HEK293 (cell line): ENCODE results near the gene TMEM208.
A peak's percentile ranks its signal among the peaks of the same experiment; 100 is the strongest.

Experiments used
- CTCF ChIA-PET: fragments of 350-600 bp; formaldehyde crosslinking; extraction: SDS; loops from one replicate; lab custom pipeline; 2021; ENCODE audit warnings: antibody characterized with exemption; lab: Yijun Ruan, JAX
- POLR2A ChIA-PET: fragments of 300-600 bp; formaldehyde crosslinking; extraction: SDS; loops from one replicate; lab custom pipeline; 2020; ENCODE audit warnings: antibody characterized with exemption, inconsistent platforms; lab: Yijun Ruan, JAX
- H3K27ac ChIP-seq: fragments of 200-500 bp; sonication (Bioruptor generic); 2 replicates; pipeline ENCODE4 v1.5.1; 2014; ENCODE audit warnings: low read depth, low read length, control low read depth, inconsistent platforms; ENCODE audit errors: extremely low read depth
- H3K36me3 ChIP-seq, 2 experiments: fragments of 200-500 bp in 1 of 2; sonication (Bioruptor generic) in 1 of 2; 1 replicate in 1 of 2; 2 replicates in 1 of 2; pipeline ENCODE4 v1.5.1; 2014 to 2017; ENCODE audit warnings: inconsistent platforms in 2 of 2, low read length in 2 of 2; ENCODE audit not compliant: control insufficient read depth in 2 of 2, insufficient read depth in 1 of 2
- H3K4me1 ChIP-seq: fragments of 200-500 bp; sonication (Bioruptor generic); 2 replicates; pipeline ENCODE4 v1.5.1; 2014; ENCODE audit warnings: mild to moderate bottlenecking, low read length, inconsistent platforms; ENCODE audit not compliant: control insufficient read depth, insufficient read depth
- H3K4me3 ChIP-seq: 2 replicates; pipeline ENCODE4 v1.5.1; 2011; ENCODE audit warnings: low read depth, mild to moderate bottlenecking, control low read depth, low read length, moderate library complexity
- H3K9me3 ChIP-seq: fragments of 200-500 bp; sonication (Bioruptor generic); 2 replicates; pipeline ENCODE4 v1.5.1; 2014; ENCODE audit warnings: low read depth, low read length, inconsistent platforms; ENCODE audit not compliant: control insufficient read depth, insufficient read depth
- CTCF ChIP-seq: fragments of 450-650 bp; formaldehyde crosslinking; IDR thresholded peaks from 2 replicates; pipeline ENCODE4 v1.5.1; 2016; ENCODE audit warnings: missing biosample characterization, missing genetic modification characterization
- GFI1B ChIP-seq: fragments of 450-650 bp; formaldehyde crosslinking; IDR thresholded peaks from 2 replicates; pipeline ENCODE4 v1.5.1; 2016; ENCODE audit warnings: missing biosample characterization, missing genetic modification characterization
- HIC1 ChIP-seq: fragments of 450-650 bp; formaldehyde crosslinking; IDR thresholded peaks from 2 replicates; pipeline ENCODE4 v1.5.1; 2016; ENCODE audit warnings: missing biosample characterization, missing genetic modification characterization
- KLF1 ChIP-seq: fragments of 450-650 bp; formaldehyde crosslinking; IDR thresholded peaks from 2 replicates; pipeline ENCODE4 v1.5.1; 2016; ENCODE audit warnings: missing biosample characterization, missing genetic modification characterization
- KLF9 ChIP-seq: fragments of 450-650 bp; formaldehyde crosslinking; IDR thresholded peaks from 2 replicates; pipeline ENCODE4 v1.5.1; 2016; ENCODE audit warnings: missing biosample characterization, missing genetic modification characterization, low read depth
- MEIS1 ChIP-seq: sonication (generic); formaldehyde crosslinking; IDR thresholded peaks from 2 replicates; pipeline ENCODE4 v1.8.1; 2022; ENCODE audit warnings: missing genetic modification reagents, mild to moderate bottlenecking, borderline replicate concordance
- OVOL3 ChIP-seq: fragments of 450-650 bp; formaldehyde crosslinking; IDR thresholded peaks from 2 replicates; pipeline ENCODE4 v1.5.1; 2016; ENCODE audit warnings: missing biosample characterization, missing genetic modification characterization
- RBAK ChIP-seq: fragments of 450-650 bp; formaldehyde crosslinking; IDR thresholded peaks from 2 replicates; pipeline ENCODE4 v1.5.1; 2016; ENCODE audit warnings: missing biosample characterization, missing genetic modification characterization
- REPIN1 ChIP-seq: fragments of 450-650 bp; formaldehyde crosslinking; IDR thresholded peaks from 2 replicates; pipeline ENCODE4 v1.5.1; 2017; ENCODE audit warnings: missing biosample characterization, missing genetic modification characterization, low read depth
- ZBTB1 ChIP-seq: fragments of 450-650 bp; formaldehyde crosslinking; IDR thresholded peaks from 2 replicates; pipeline ENCODE4 v1.5.1; 2016; ENCODE audit warnings: missing biosample characterization, missing genetic modification characterization
- ZBTB49 ChIP-seq: fragments of 450-650 bp; formaldehyde crosslinking; IDR thresholded peaks from 2 replicates; pipeline ENCODE4 v1.5.1; 2016; ENCODE audit warnings: missing biosample characterization, missing genetic modification characterization, low read depth
- ZFP69B ChIP-seq: fragments of 450-650 bp; formaldehyde crosslinking; IDR thresholded peaks from 2 replicates; pipeline ENCODE4 v1.5.1; 2016; ENCODE audit warnings: missing biosample characterization, missing genetic modification characterization
- ZNF121 ChIP-seq: fragments of 450-650 bp; formaldehyde crosslinking; IDR thresholded peaks from 2 replicates; pipeline ENCODE4 v1.5.1; 2016; ENCODE audit warnings: missing biosample characterization, missing genetic modification characterization
- ZNF169 ChIP-seq: fragments of 450-650 bp; formaldehyde crosslinking; IDR thresholded peaks from 2 replicates; pipeline ENCODE4 v1.5.1; 2016; ENCODE audit warnings: missing biosample characterization, missing genetic modification characterization
- ZNF18 ChIP-seq: fragments of 450-650 bp; formaldehyde crosslinking; IDR thresholded peaks from 2 replicates; pipeline ENCODE4 v1.5.1; 2016; ENCODE audit warnings: missing biosample characterization, missing genetic modification characterization
- ZNF202 ChIP-seq: fragments of 450-650 bp; formaldehyde crosslinking; IDR thresholded peaks from 2 replicates; pipeline ENCODE4 v1.5.1; 2016; ENCODE audit warnings: missing biosample characterization, missing genetic modification characterization, borderline replicate concordance
- ZNF24 ChIP-seq: fragments of 450-650 bp; formaldehyde crosslinking; IDR thresholded peaks from 2 replicates; pipeline ENCODE4 v1.5.1; 2016; ENCODE audit warnings: missing biosample characterization, missing genetic modification characterization
- ZNF341 ChIP-seq: fragments of 450-650 bp; formaldehyde crosslinking; IDR thresholded peaks from 2 replicates; pipeline ENCODE4; 2016; ENCODE audit warnings: low read depth, missing biosample characterization, missing genetic modification characterization
- ZNF350 ChIP-seq: fragments of 450-650 bp; formaldehyde crosslinking; IDR thresholded peaks from 2 replicates; pipeline ENCODE4 v1.5.0; 2017; ENCODE audit warnings: missing biosample characterization, mild to moderate bottlenecking, missing genetic modification characterization
- ZNF433 ChIP-seq: fragments of 450-650 bp; formaldehyde crosslinking; IDR thresholded peaks from 2 replicates; pipeline ENCODE4 v1.5.1; 2016; ENCODE audit warnings: missing biosample characterization, missing genetic modification characterization, low read depth
- ZNF514 ChIP-seq: fragments of 450-650 bp; formaldehyde crosslinking; IDR thresholded peaks from 2 replicates; pipeline ENCODE4 v1.5.1; 2016; ENCODE audit warnings: missing biosample characterization, missing genetic modification characterization
- ZNF645 ChIP-seq: fragments of 450-650 bp; formaldehyde crosslinking; IDR thresholded peaks from 2 replicates; pipeline ENCODE4; 2016; ENCODE audit warnings: missing biosample characterization, missing genetic modification characterization
- ZNF677 ChIP-seq: fragments of 450-650 bp; IDR thresholded peaks from 2 replicates; pipeline ENCODE4 v1.5.0; 2018; ENCODE audit warnings: missing biosample characterization, mild to moderate bottlenecking, missing genetic modification characterization, moderate library complexity
- ZNF776 ChIP-seq: fragments of 450-650 bp; formaldehyde crosslinking; IDR thresholded peaks from 2 replicates; pipeline ENCODE4 v1.5.0; 2017; ENCODE audit warnings: missing biosample characterization, missing genetic modification characterization, borderline replicate concordance
- ZNF785 ChIP-seq: fragments of 450-650 bp; formaldehyde crosslinking; IDR thresholded peaks from 2 replicates; pipeline ENCODE4 v1.5.1; 2016; ENCODE audit warnings: missing biosample characterization, missing genetic modification characterization

The TMEM208 gene

GRCh38 chr16:67179421-67180080, 47.4 kb upstream of the TMEM208 start:
- peaks cover 0 to 41% of the 10 kb centered on the region in 2 experiments; a peak in 1 of 3 replicates for H3K36me3 ChIP-seq
- CTCF ChIA-PET, result interaction anchor here (0.8 to 1.3 kb wide), 2 partner anchors 24 to 48 kb away, joined by 3 read pairs; no protein-coding TSS in a partner anchor
- POLR2A ChIA-PET, result interaction anchor here (0.5 kb wide), 1 partner anchor 67 kb away, joined by 3 read pairs; no protein-coding TSS in a partner anchor
- peaks cover 10% of the 10 kb centered on the region for H3K4me1 ChIP-seq
- H3K27ac ChIP-seq, result no peak overlapping the region
- H3K9me3 ChIP-seq, result no peaks in the 10 kb centered on the region
- TF ChIP-seq OVOL3 (tag by site-specific recombination), result no peak
- TF ChIP-seq GFI1B, result no peak
- no peak for TF ChIP-seq ZNF169 (tag by site-specific recombination)
- no peak for TF ChIP-seq ZNF24 (tag by site-specific recombination)
- TF ChIP-seq ZNF645 (tag by site-specific recombination), result no peak
- no peak for TF ChIP-seq ZNF677
- no peak for TF ChIP-seq ZNF202 (tag by site-specific recombination)
- TF ChIP-seq ZNF785 (tag by site-specific recombination), result no peak
- TF ChIP-seq ZNF121 (tag by site-specific recombination), result no peak
- TF ChIP-seq ZFP69B (tag by site-specific recombination), result no peak
- no peak for TF ChIP-seq ZNF350 (tag by site-specific recombination)
- TF ChIP-seq ZNF18, result no peak
- TF ChIP-seq HIC1 (tag by site-specific recombination), result 0 out of 2 replicates have a peak, but pooled peaks have one; percentile 14
- TF ChIP-seq ZNF776 (tag by site-specific recombination), result no peak
- peak; percentile 48 for TF ChIP-seq CTCF (tag by site-specific recombination)
- peak; percentile 33; the same call in 1 of the 2 replicates for TF ChIP-seq ZNF341 (tag by site-specific recombination)
- TF ChIP-seq ZNF514 (tag by site-specific recombination), result no peak
- no peak overlapping the region for H3K4me3 ChIP-seq

GRCh38 chr16:67180166-67180565, 46.8 kb upstream of the TMEM208 start:
- Histone ChIP-seq H3K4me1 (peaks cover 9% of the 10 kb centered on the region), H3K27ac (no peak overlapping the region), H3K4me3 (no peak overlapping the region), H3K9me3 (no peaks in the 10 kb centered on the region), H3K36me3 (peaks cover 0 to 38% of the 10 kb centered on the region in 2 experiments; a peak in 1 of 3 replicates)
- ChIA-PET CTCF (interaction anchor here (1.0 kb wide), 1 partner anchor 18 kb away, joined by 5 read pairs; no protein-coding TSS in a partner anchor), POLR2A (no interaction called here)
- TF ChIP-seq KLF9 (tag by site-specific recombination) (0 out of 2 replicates have a peak, but pooled peaks have one; percentile 13), MEIS1 (no peak), ZBTB49 (tag by site-specific recombination) (no peak), RBAK (tag by site-specific recombination) (no peak), ZNF433 (tag by site-specific recombination) (no peak), ZBTB1 (tag by site-specific recombination) (no peak), REPIN1 (tag by site-specific recombination) (no peak), KLF1 (tag by site-specific recombination) (no peak)
